Measurements from ENCODE around the gene CACHD1. TPM values are rescaled to one million over a fixed set of nuclear protein-coding genes. Genes with fewer than 3 reads are reported as not detected.

CACHD1 gene
- total RNA-seq, 5 donors from 2014 or later (not counting 1 experiment from before 2014, with no cell fraction given): 0.49 to 7.3 (median 2.2) TPM

DNA sequence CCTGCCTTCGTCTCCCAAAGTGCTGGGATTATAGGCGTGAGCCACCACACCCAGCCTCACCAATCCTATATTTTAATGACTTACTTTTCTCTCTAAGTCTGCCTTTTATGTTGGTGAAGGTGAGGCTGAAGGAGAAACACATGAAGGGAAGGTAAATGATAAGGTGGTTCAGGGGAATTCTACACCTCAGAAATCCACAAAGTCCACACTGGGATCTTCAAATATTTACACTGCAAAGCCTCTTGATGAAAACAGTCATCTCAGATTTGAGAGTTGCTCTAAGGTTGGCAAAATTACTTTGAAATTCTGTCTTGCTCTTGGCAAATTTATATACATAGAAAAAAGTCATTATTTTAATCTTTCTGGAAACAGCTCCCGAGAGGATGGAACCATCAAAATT, 42.0 kb upstream of the CACHD1 start:
- Histone ChIP-seq H3K4me3 (ENCODE audit: control insufficient read depth in 1 of 2, extremely low read depth in 1 of 2, low read length in 1 of 2) (no peak overlapping the region), H3K27me3 (replicated peaks in 1 of 2; ENCODE audit: control insufficient read depth in 2 of 2, extremely low read depth in 1 of 2, insufficient read depth in 2 of 2, low read length in 1 of 2) (no peaks in the 10 kb centered on the region), H3K4me1 (ENCODE audit: control insufficient read depth in 1 of 2, extremely low read depth in 1 of 2, insufficient read depth in 2 of 2, low read length in 2 of 2) (no peaks in the 10 kb centered on the region), H3K36me3 (ENCODE audit: control insufficient read depth in 2 of 2, extremely low read depth in 1 of 2, insufficient read depth in 1 of 2, low read length in 1 of 2) (no peaks in the 10 kb centered on the region), H3K27ac (ENCODE audit: low read length) (no peak overlapping the region), H3K9me3 (no peaks in the 10 kb centered on the region)
- WGBS (ENCODE audit: insufficient coverage): no CpG with 5 or more reads among the region's 3 CpGs
- no peak for DNase-seq
- no peaks in the 10 kb centered on the region for H3K36me3 Mint-ChIP-seq
- ChIA-PET CTCF (no interaction called here), POLR2A (no interaction called here)
- H3K27ac Mint-ChIP-seq: no peak overlapping the region
- H3K27me3 Mint-ChIP-seq: peaks cover 0 to 2% of the 10 kb centered on the region in 2 donors
- no peaks in the 10 kb centered on the region for H3K4me1 Mint-ChIP-seq
- ATAC-seq (replicated peaks in 1 of 4): no peak
- H3K4me3 Mint-ChIP-seq: no peak overlapping the region
- no peaks in the 10 kb centered on the region for H3K9me3 Mint-ChIP-seq

DNA sequence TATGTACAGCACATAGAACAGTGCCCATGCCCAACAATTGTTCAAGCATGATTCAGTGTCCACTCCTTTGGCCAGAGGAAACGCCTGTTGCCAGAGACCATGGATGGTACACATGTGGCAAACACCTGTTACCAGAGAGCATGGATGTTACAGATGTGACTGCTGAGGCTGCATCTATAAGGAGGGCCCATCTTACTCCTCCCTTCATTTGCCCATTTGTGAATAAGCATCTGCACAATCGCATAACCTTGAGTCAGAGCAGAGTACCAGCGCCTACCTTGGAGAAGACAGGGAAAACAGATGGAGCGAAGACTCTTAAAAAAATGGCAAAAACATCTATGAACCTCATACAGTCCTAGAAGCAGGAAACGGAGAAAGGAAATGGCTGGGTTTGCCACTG, 36.6 kb upstream of the CACHD1 start:
- Mint-ChIP-seq H3K9me3 (no peaks in the 10 kb centered on the region), H3K27ac (no peak overlapping the region), H3K27me3 (peaks cover 0 to 2% of the 10 kb centered on the region in 2 donors), H3K4me1 (no peaks in the 10 kb centered on the region), H3K36me3 (no peaks in the 10 kb centered on the region), H3K4me3 (no peak overlapping the region)
- 83% methylated on average over 1 of the region's 5 CpGs for WGBS (ENCODE audit: insufficient coverage)
- Histone ChIP-seq H3K9me3 (no peaks in the 10 kb centered on the region), H3K36me3 (ENCODE audit: control insufficient read depth in 2 of 2, extremely low read depth in 1 of 2, insufficient read depth in 1 of 2, low read length in 1 of 2) (no peaks in the 10 kb centered on the region), H3K27me3 (replicated peaks in 1 of 2; ENCODE audit: control insufficient read depth in 2 of 2, extremely low read depth in 1 of 2, insufficient read depth in 2 of 2, low read length in 1 of 2) (no peaks in the 10 kb centered on the region), H3K4me3 (ENCODE audit: control insufficient read depth in 1 of 2, extremely low read depth in 1 of 2, low read length in 1 of 2) (no peak overlapping the region), H3K4me1 (ENCODE audit: control insufficient read depth in 1 of 2, extremely low read depth in 1 of 2, insufficient read depth in 2 of 2, low read length in 2 of 2) (no peaks in the 10 kb centered on the region), H3K27ac (ENCODE audit: low read length) (no peak overlapping the region)
- ATAC-seq (replicated peaks in 1 of 4) (no peak), DNase-seq (no peak)
- ChIA-PET POLR2A (no interaction called here), CTCF (no interaction called here)

GRCh38 chr1:64433747-64434146, 36.2 kb upstream of the CACHD1 start:
- CTCF ChIA-PET: no interaction called here
- ATAC-seq (replicated peaks in 1 of 4) (no peak), DNase-seq (no peak)
- Mint-ChIP-seq H3K36me3 (no peaks in the 10 kb centered on the region), H3K27me3 (peaks cover 0 to 2% of the 10 kb centered on the region in 2 donors), H3K4me3 (no peak overlapping the region), H3K27ac (no peak overlapping the region), H3K4me1 (no peaks in the 10 kb centered on the region), H3K9me3 (no peaks in the 10 kb centered on the region)
- no CpG with 5 or more reads among the region's 3 CpGs for whole genome bisulfite sequencing (ENCODE audit: insufficient coverage)
- H3K36me3 ChIP-seq (ENCODE audit: control insufficient read depth in 2 of 2, extremely low read depth in 1 of 2, insufficient read depth in 1 of 2, low read length in 1 of 2): no peaks in the 10 kb centered on the region
- H3K4me1 ChIP-seq (ENCODE audit: control insufficient read depth in 1 of 2, extremely low read depth in 1 of 2, insufficient read depth in 2 of 2, low read length in 2 of 2): no peaks in the 10 kb centered on the region
- no peak overlapping the region for H3K27ac ChIP-seq (ENCODE audit: low read length)
- POLR2A ChIA-PET: no interaction called here
- no peaks in the 10 kb centered on the region for H3K27me3 ChIP-seq (replicated peaks in 1 of 2; ENCODE audit: control insufficient read depth in 2 of 2, extremely low read depth in 1 of 2, insufficient read depth in 2 of 2, low read length in 1 of 2)
- H3K9me3 ChIP-seq: no peaks in the 10 kb centered on the region
- H3K4me3 ChIP-seq (ENCODE audit: control insufficient read depth in 1 of 2, extremely low read depth in 1 of 2, low read length in 1 of 2): no peak overlapping the region

- ATAC-seq (replicated peaks in 1 of 4): no peak
- WGBS (ENCODE audit: insufficient coverage): 68% methylated on average over 4 of the region's 6 CpGs
- CTCF ChIA-PET: no interaction called here
Observed at GRCh38 chr1:64435000-64435399, 34.9 kb upstream of the CACHD1 start.

GRCh38 chr1:64437453-64437852, 32.5 kb upstream of the CACHD1 start:
- CTCF ChIA-PET: no interaction called here
- Histone ChIP-seq H3K27me3 (replicated peaks in 1 of 2; ENCODE audit: control insufficient read depth in 2 of 2, extremely low read depth in 1 of 2, insufficient read depth in 2 of 2, low read length in 1 of 2) (no peaks in the 10 kb centered on the region), H3K27ac (ENCODE audit: low read length) (no peak overlapping the region), H3K4me1 (ENCODE audit: control insufficient read depth in 1 of 2, extremely low read depth in 1 of 2, insufficient read depth in 2 of 2, low read length in 2 of 2) (no peaks in the 10 kb centered on the region), H3K9me3 (no peaks in the 10 kb centered on the region), H3K36me3 (ENCODE audit: control insufficient read depth in 2 of 2, extremely low read depth in 1 of 2, insufficient read depth in 1 of 2, low read length in 1 of 2) (no peaks in the 10 kb centered on the region), H3K4me3 (ENCODE audit: control insufficient read depth in 1 of 2, extremely low read depth in 1 of 2, low read length in 1 of 2) (no peak overlapping the region)
- Mint-ChIP-seq H3K4me3 (no peak overlapping the region), H3K9me3 (no peaks in the 10 kb centered on the region), H3K36me3 (no peaks in the 10 kb centered on the region), H3K27ac (no peak overlapping the region), H3K4me1 (no peaks in the 10 kb centered on the region), H3K27me3 (no peaks in the 10 kb centered on the region)
- DNase-seq (no peak), ATAC-seq (replicated peaks in 1 of 4) (no peak)
- POLR2A ChIA-PET: no interaction called here
- no CpG with 5 or more reads among the region's 2 CpGs for WGBS (ENCODE audit: insufficient coverage)

More at GRCh38 chr1:64435000-64435399, 34.9 kb upstream of the CACHD1 start:
- H3K36me3 Mint-ChIP-seq: no peaks in the 10 kb centered on the region
- Histone ChIP-seq H3K9me3 (no peaks in the 10 kb centered on the region), H3K4me3 (ENCODE audit: control insufficient read depth in 1 of 2, extremely low read depth in 1 of 2, low read length in 1 of 2) (no peak overlapping the region), H3K27ac (ENCODE audit: low read length) (no peak overlapping the region), H3K36me3 (ENCODE audit: control insufficient read depth in 2 of 2, extremely low read depth in 1 of 2, insufficient read depth in 1 of 2, low read length in 1 of 2) (no peaks in the 10 kb centered on the region), H3K27me3 (replicated peaks in 1 of 2; ENCODE audit: control insufficient read depth in 2 of 2, extremely low read depth in 1 of 2, insufficient read depth in 2 of 2, low read length in 1 of 2) (no peaks in the 10 kb centered on the region), H3K4me1 (ENCODE audit: control insufficient read depth in 1 of 2, extremely low read depth in 1 of 2, insufficient read depth in 2 of 2, low read length in 2 of 2) (no peaks in the 10 kb centered on the region)
- no peak for DNase-seq
- no peaks in the 10 kb centered on the region for H3K9me3 Mint-ChIP-seq
- H3K27ac Mint-ChIP-seq: no peak overlapping the region
- no peaks in the 10 kb centered on the region for H3K27me3 Mint-ChIP-seq
- H3K4me1 Mint-ChIP-seq: no peaks in the 10 kb centered on the region
- no peak overlapping the region for H3K4me3 Mint-ChIP-seq
- POLR2A ChIA-PET: no interaction called here

GRCh38 chr1:64440183-64440826, 29.6 kb upstream of the CACHD1 start:
- no peaks in the 10 kb centered on the region for H3K27me3 ChIP-seq (replicated peaks in 1 of 2; ENCODE audit: control insufficient read depth in 2 of 2, extremely low read depth in 1 of 2, insufficient read depth in 2 of 2, low read length in 1 of 2)
- H3K36me3 ChIP-seq (ENCODE audit: control insufficient read depth in 2 of 2, extremely low read depth in 1 of 2, insufficient read depth in 1 of 2, low read length in 1 of 2): no peaks in the 10 kb centered on the region
- H3K4me3 ChIP-seq (ENCODE audit: control insufficient read depth in 1 of 2, extremely low read depth in 1 of 2, low read length in 1 of 2): no peak overlapping the region
- H3K36me3 Mint-ChIP-seq: no peaks in the 10 kb centered on the region
- no peak overlapping the region for H3K27ac ChIP-seq (ENCODE audit: low read length)
- H3K4me1 ChIP-seq (ENCODE audit: control insufficient read depth in 1 of 2, extremely low read depth in 1 of 2, insufficient read depth in 2 of 2, low read length in 2 of 2): no peaks in the 10 kb centered on the region
- no peaks in the 10 kb centered on the region for H3K9me3 Mint-ChIP-seq
- DNase-seq: no peak
- ChIA-PET POLR2A (no interaction called here), CTCF (no interaction called here)
- no peak overlapping the region for H3K27ac Mint-ChIP-seq
- 76% methylated on average over 2 of the region's 7 CpGs for WGBS (ENCODE audit: insufficient coverage)
- H3K27me3 Mint-ChIP-seq: peaks cover 0 to 3% of the 10 kb centered on the region in 2 donors
- no peak for ATAC-seq (replicated peaks in 1 of 4)
- H3K4me3 Mint-ChIP-seq: no peak overlapping the region
- no peaks in the 10 kb centered on the region for H3K9me3 ChIP-seq
- no peaks in the 10 kb centered on the region for H3K4me1 Mint-ChIP-seq

- H3K4me3 Mint-ChIP-seq: no peak overlapping the region
- no peak overlapping the region for H3K27ac Mint-ChIP-seq
- Histone ChIP-seq H3K27me3 (replicated peaks in 1 of 2; ENCODE audit: control insufficient read depth in 2 of 2, extremely low read depth in 1 of 2, insufficient read depth in 2 of 2, low read length in 1 of 2) (no peaks in the 10 kb centered on the region), H3K4me1 (ENCODE audit: control insufficient read depth in 1 of 2, extremely low read depth in 1 of 2, insufficient read depth in 2 of 2, low read length in 2 of 2) (no peaks in the 10 kb centered on the region), H3K9me3 (no peaks in the 10 kb centered on the region), H3K27ac (ENCODE audit: low read length) (no peak overlapping the region), H3K4me3 (ENCODE audit: control insufficient read depth in 1 of 2, extremely low read depth in 1 of 2, low read length in 1 of 2) (no peak overlapping the region), H3K36me3 (ENCODE audit: control insufficient read depth in 2 of 2, extremely low read depth in 1 of 2, insufficient read depth in 1 of 2, low read length in 1 of 2) (no peaks in the 10 kb centered on the region)
- H3K27me3 Mint-ChIP-seq: peaks cover 5 to 16% of the 10 kb centered on the region in 2 donors
- ChIA-PET POLR2A (no interaction called here), CTCF (no interaction called here)
- H3K36me3 Mint-ChIP-seq: no peaks in the 10 kb centered on the region
- H3K9me3 Mint-ChIP-seq: no peaks in the 10 kb centered on the region
- DNase-seq (no peak), ATAC-seq (replicated peaks in 1 of 4) (no peak)
- no CpG with 5 or more reads among the region's 1 CpG for WGBS (ENCODE audit: insufficient coverage)
- no peaks in the 10 kb centered on the region for H3K4me1 Mint-ChIP-seq
Observed at GRCh38 chr1:64451440-64451839, 18.5 kb upstream of the CACHD1 start.
